HEK293 (cell line): Measurements from ENCODE around the gene TMED6.

Experiments used
- CTCF ChIA-PET: fragments of 350-600 bp; formaldehyde crosslinking; extraction: SDS; loops from one replicate; lab custom pipeline; 2021; ENCODE audit warnings: antibody characterized with exemption; lab: Yijun Ruan, JAX
- POLR2A ChIA-PET: fragments of 300-600 bp; formaldehyde crosslinking; extraction: SDS; loops from one replicate; lab custom pipeline; 2020; ENCODE audit warnings: antibody characterized with exemption, inconsistent platforms; lab: Yijun Ruan, JAX
- H3K27ac ChIP-seq: fragments of 200-500 bp; sonication (Bioruptor generic); 2 replicates; pipeline ENCODE4 v1.5.1; 2014; ENCODE audit warnings: low read depth, low read length, control low read depth, inconsistent platforms; ENCODE audit errors: extremely low read depth
- H3K36me3 ChIP-seq, 2 experiments: fragments of 200-500 bp in 1 of 2; sonication (Bioruptor generic) in 1 of 2; 1 replicate in 1 of 2; 2 replicates in 1 of 2; pipeline ENCODE4 v1.5.1; 2014 to 2017; ENCODE audit warnings: inconsistent platforms in 2 of 2, low read length in 2 of 2; ENCODE audit not compliant: control insufficient read depth in 2 of 2, insufficient read depth in 1 of 2
- H3K4me1 ChIP-seq: fragments of 200-500 bp; sonication (Bioruptor generic); 2 replicates; pipeline ENCODE4 v1.5.1; 2014; ENCODE audit warnings: mild to moderate bottlenecking, low read length, inconsistent platforms; ENCODE audit not compliant: control insufficient read depth, insufficient read depth
- H3K4me3 ChIP-seq: 2 replicates; pipeline ENCODE4 v1.5.1; 2011; ENCODE audit warnings: low read depth, mild to moderate bottlenecking, control low read depth, low read length, moderate library complexity
- H3K9me3 ChIP-seq: fragments of 200-500 bp; sonication (Bioruptor generic); 2 replicates; pipeline ENCODE4 v1.5.1; 2014; ENCODE audit warnings: low read depth, low read length, inconsistent platforms; ENCODE audit not compliant: control insufficient read depth, insufficient read depth
- BCL11B ChIP-seq: fragments of 450-650 bp; formaldehyde crosslinking; IDR thresholded peaks from 2 replicates; pipeline ENCODE4 v1.5.1; 2016; ENCODE audit warnings: low read depth, missing biosample characterization, missing genetic modification characterization
- GLI2 ChIP-seq: fragments of 450-650 bp; formaldehyde crosslinking; IDR thresholded peaks from 2 replicates; pipeline ENCODE4; 2017; ENCODE audit warnings: missing biosample characterization, missing genetic modification characterization, low read depth, borderline replicate concordance
- OSR2 ChIP-seq: fragments of 450-650 bp; formaldehyde crosslinking; IDR thresholded peaks from 2 replicates; pipeline ENCODE4 v1.5.1; 2016; ENCODE audit warnings: missing biosample characterization, missing genetic modification characterization
- PRDM1 ChIP-seq: fragments of 450-650 bp; formaldehyde crosslinking; IDR thresholded peaks from 2 replicates; pipeline ENCODE4; 2016; ENCODE audit warnings: missing biosample characterization, missing genetic modification characterization
- SCRT1 ChIP-seq: fragments of 450-650 bp; formaldehyde crosslinking; IDR thresholded peaks from 2 replicates; pipeline ENCODE4 v1.5.1; 2016; ENCODE audit warnings: missing biosample characterization, missing genetic modification characterization, borderline replicate concordance
- SCRT2 ChIP-seq: fragments of 450-650 bp; formaldehyde crosslinking; IDR thresholded peaks from 2 replicates; pipeline ENCODE4 v1.5.1; 2016; ENCODE audit warnings: missing biosample characterization, missing genetic modification characterization
- SP3 ChIP-seq: fragments of 450-650 bp; formaldehyde crosslinking; IDR thresholded peaks from 2 replicates; pipeline ENCODE4 v1.5.1; 2016; ENCODE audit warnings: missing biosample characterization, missing genetic modification characterization
- TCF7L2 ChIP-seq: IDR thresholded peaks from 2 replicates; pipeline ENCODE4 v1.6.1; 2011; ENCODE audit warnings: low read depth, mild to moderate bottlenecking, inconsistent platforms, low read length, moderate library complexity, borderline replicate concordance
- WT1 ChIP-seq: fragments of 450-650 bp; formaldehyde crosslinking; IDR thresholded peaks from 2 replicates; pipeline ENCODE4 v1.5.1; 2016; ENCODE audit warnings: missing biosample characterization, missing genetic modification characterization
- ZBTB1 ChIP-seq: fragments of 450-650 bp; formaldehyde crosslinking; IDR thresholded peaks from 2 replicates; pipeline ENCODE4 v1.5.1; 2016; ENCODE audit warnings: missing biosample characterization, missing genetic modification characterization
- ZNF155 ChIP-seq: fragments of 450-650 bp; formaldehyde crosslinking; IDR thresholded peaks from 2 replicates; pipeline ENCODE4 v1.5.1; 2016; ENCODE audit warnings: missing biosample characterization, missing genetic modification characterization
- ZNF214 ChIP-seq: fragments of 450-650 bp; formaldehyde crosslinking; IDR thresholded peaks from 2 replicates; pipeline ENCODE4 v1.5.1; 2017; ENCODE audit warnings: missing biosample characterization, mild to moderate bottlenecking, missing genetic modification characterization, borderline replicate concordance
- ZNF23 ChIP-seq: fragments of 450-650 bp; formaldehyde crosslinking; IDR thresholded peaks from 2 replicates; pipeline ENCODE4 v1.5.1; 2016; ENCODE audit warnings: missing biosample characterization, missing genetic modification characterization, borderline replicate concordance
- ZNF341 ChIP-seq: fragments of 450-650 bp; formaldehyde crosslinking; IDR thresholded peaks from 2 replicates; pipeline ENCODE4; 2016; ENCODE audit warnings: low read depth, missing biosample characterization, missing genetic modification characterization
- ZNF350 ChIP-seq: fragments of 450-650 bp; formaldehyde crosslinking; IDR thresholded peaks from 2 replicates; pipeline ENCODE4 v1.5.0; 2017; ENCODE audit warnings: missing biosample characterization, mild to moderate bottlenecking, missing genetic modification characterization
- ZNF37A ChIP-seq: fragments of 450-650 bp; IDR thresholded peaks from 2 replicates; pipeline ENCODE4 v1.5.1; 2018; ENCODE audit warnings: missing biosample characterization, missing genetic modification characterization
- ZNF394 ChIP-seq: fragments of 450-650 bp; formaldehyde crosslinking; IDR thresholded peaks from 2 replicates; pipeline ENCODE4 v1.5.1; 2016; ENCODE audit warnings: missing biosample characterization, missing genetic modification characterization, mild to moderate bottlenecking, moderate library complexity, borderline replicate concordance
- ZNF426 ChIP-seq: fragments of 450-650 bp; formaldehyde crosslinking; IDR thresholded peaks from 2 replicates; pipeline ENCODE4 v1.5.1; 2017; ENCODE audit warnings: missing biosample characterization, missing genetic modification characterization, mild to moderate bottlenecking, inconsistent platforms, moderate library complexity
- ZNF48 ChIP-seq: fragments of 450-650 bp; formaldehyde crosslinking; IDR thresholded peaks from 2 replicates; pipeline ENCODE4 v1.5.1; 2016; ENCODE audit warnings: missing biosample characterization, missing genetic modification characterization
- ZNF555 ChIP-seq: fragments of 450-650 bp; formaldehyde crosslinking; conservative IDR thresholded peaks from 2 replicates; pipeline ENCODE4 v1.5.1; 2017; ENCODE audit warnings: missing biosample characterization, mild to moderate bottlenecking, missing genetic modification characterization, inconsistent platforms
- ZNF558 ChIP-seq: fragments of 450-650 bp; formaldehyde crosslinking; IDR thresholded peaks from 2 replicates; pipeline ENCODE4 v1.5.1; 2016; ENCODE audit warnings: missing biosample characterization, missing genetic modification characterization
- ZNF777 ChIP-seq: fragments of 450-650 bp; formaldehyde crosslinking; IDR thresholded peaks from 2 replicates; pipeline ENCODE4 v1.5.1; 2017; ENCODE audit warnings: missing biosample characterization, missing genetic modification characterization, borderline replicate concordance
- TF ChIP-seq, protein P1 (sequence below): fragments of 450-650 bp; formaldehyde crosslinking; IDR thresholded peaks from 2 replicates; pipeline ENCODE4 v1.5.1; 2016; ENCODE audit warnings: missing biosample characterization, missing genetic modification characterization
- TF ChIP-seq, protein P2 (sequence below): fragments of 450-650 bp; formaldehyde crosslinking; IDR thresholded peaks from 2 replicates; pipeline ENCODE4 v1.5.1; 2016; ENCODE audit warnings: missing biosample characterization, missing genetic modification characterization, borderline replicate concordance
- TF ChIP-seq, protein P3 (sequence below): fragments of 450-650 bp; formaldehyde crosslinking; IDR thresholded peaks from 2 replicates; pipeline ENCODE4 v1.5.1; 2016; ENCODE audit warnings: missing biosample characterization, missing genetic modification characterization
- TF ChIP-seq, protein P4 (sequence below): fragments of 450-650 bp; formaldehyde crosslinking; IDR thresholded peaks from 2 replicates; pipeline ENCODE4 v1.5.1; 2017; ENCODE audit warnings: missing biosample characterization, missing genetic modification characterization

Gene TMED6

DNA sequence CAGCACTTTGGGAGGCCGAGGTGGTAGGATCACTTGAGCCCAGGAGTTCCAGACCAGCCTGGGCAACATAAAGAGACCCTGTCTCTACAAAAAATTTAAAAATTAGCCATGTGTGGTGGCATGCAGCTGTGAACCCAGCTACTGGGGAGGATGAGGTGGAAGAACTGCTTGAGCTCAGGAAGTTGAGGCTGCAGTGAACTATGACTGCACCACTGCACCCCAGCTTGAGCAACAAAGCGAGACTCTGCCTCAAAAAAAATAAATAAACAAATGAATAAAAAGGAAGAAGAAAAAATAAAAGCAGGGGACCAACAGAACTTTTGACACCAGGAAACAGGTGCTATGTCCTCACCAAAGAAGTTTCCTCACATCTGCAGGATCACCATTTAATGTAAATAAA, 20.0 kb upstream of the TMED6 start (continued):
- TF ChIP-seq, protein P1, sequence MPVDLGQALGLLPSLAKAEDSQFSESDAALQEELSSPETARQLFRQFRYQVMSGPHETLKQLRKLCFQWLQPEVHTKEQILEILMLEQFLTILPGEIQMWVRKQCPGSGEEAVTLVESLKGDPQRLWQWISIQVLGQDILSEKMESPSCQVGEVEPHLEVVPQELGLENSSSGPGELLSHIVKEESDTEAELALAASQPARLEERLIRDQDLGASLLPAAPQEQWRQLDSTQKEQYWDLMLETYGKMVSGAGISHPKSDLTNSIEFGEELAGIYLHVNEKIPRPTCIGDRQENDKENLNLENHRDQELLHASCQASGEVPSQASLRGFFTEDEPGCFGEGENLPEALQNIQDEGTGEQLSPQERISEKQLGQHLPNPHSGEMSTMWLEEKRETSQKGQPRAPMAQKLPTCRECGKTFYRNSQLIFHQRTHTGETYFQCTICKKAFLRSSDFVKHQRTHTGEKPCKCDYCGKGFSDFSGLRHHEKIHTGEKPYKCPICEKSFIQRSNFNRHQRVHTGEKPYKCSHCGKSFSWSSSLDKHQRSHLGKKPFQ = no peak
- TF ChIP-seq OSR2 (tag by site-specific recombination) = no peak

DNA sequence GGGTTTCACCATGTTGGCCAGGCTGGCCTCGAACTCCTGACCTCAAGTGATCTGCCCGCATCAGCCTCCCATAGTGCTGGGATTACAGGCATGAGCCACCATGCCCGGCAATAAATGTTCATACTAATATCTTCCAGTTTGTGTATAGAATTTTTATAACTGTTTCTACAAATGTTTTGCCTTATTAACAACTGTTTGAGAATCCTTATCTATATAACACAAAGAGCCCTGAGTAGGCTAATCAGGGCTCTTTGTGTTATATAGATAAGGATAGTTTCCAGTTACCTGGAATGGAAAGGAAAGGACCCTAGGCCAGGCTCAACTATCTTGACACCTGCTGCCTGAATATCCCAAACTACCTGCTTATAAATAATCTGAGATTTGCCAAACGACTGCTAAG, 17.3 kb upstream of the TMED6 start:
- Histone ChIP-seq H3K27ac (no peak overlapping the region), H3K4me1 (no peaks in the 10 kb centered on the region), H3K36me3 (peaks cover 33 to 93% of the 10 kb centered on the region in 2 experiments), H3K9me3 (no peaks in the 10 kb centered on the region), H3K4me3 (no peak overlapping the region)
- POLR2A ChIA-PET = no interaction called here
- TF ChIP-seq ZNF48 = no peak
- no peak for TF ChIP-seq ZNF155 (tag by site-specific recombination)
- TF ChIP-seq TCF7L2 = no peak
- TF ChIP-seq ZNF555 (tag by site-specific recombination) = no peak
- TF ChIP-seq ZNF394 (tag by site-specific recombination) = no peak
- no peak for TF ChIP-seq SCRT1
- no peak for TF ChIP-seq PRDM1 (tag by site-specific recombination)
- no peak for TF ChIP-seq ZNF23 (tag by site-specific recombination)
- no peak for TF ChIP-seq ZBTB1 (tag by site-specific recombination)
- TF ChIP-seq GLI2 (tag by site-specific recombination) = no peak
- TF ChIP-seq, protein P2, sequence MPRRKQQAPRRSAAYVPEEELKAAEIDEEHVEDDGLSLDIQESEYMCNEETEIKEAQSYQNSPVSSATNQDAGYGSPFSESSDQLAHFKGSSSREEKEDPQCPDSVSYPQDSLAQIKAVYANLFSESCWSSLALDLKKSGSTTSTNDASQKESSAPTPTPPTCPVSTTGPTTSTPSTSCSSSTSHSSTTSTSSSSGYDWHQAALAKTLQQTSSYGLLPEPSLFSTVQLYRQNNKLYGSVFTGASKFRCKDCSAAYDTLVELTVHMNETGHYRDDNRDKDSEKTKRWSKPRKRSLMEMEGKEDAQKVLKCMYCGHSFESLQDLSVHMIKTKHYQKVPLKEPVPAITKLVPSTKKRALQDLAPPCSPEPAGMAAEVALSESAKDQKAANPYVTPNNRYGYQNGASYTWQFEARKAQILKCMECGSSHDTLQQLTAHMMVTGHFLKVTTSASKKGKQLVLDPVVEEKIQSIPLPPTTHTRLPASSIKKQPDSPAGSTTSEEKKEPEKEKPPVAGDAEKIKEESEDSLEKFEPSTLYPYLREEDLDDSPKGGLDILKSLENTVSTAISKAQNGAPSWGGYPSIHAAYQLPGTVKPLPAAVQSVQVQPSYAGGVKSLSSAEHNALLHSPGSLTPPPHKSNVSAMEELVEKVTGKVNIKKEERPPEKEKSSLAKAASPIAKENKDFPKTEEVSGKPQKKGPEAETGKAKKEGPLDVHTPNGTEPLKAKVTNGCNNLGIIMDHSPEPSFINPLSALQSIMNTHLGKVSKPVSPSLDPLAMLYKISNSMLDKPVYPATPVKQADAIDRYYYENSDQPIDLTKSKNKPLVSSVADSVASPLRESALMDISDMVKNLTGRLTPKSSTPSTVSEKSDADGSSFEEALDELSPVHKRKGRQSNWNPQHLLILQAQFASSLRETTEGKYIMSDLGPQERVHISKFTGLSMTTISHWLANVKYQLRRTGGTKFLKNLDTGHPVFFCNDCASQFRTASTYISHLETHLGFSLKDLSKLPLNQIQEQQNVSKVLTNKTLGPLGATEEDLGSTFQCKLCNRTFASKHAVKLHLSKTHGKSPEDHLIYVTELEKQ = no peak
- TF ChIP-seq, protein P3, sequence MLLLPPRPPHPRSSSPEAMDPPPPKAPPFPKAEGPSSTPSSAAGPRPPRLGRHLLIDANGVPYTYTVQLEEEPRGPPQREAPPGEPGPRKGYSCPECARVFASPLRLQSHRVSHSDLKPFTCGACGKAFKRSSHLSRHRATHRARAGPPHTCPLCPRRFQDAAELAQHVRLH (tag by site-specific recombination) = no peak
- CTCF ChIA-PET = no interaction called here

DNA sequence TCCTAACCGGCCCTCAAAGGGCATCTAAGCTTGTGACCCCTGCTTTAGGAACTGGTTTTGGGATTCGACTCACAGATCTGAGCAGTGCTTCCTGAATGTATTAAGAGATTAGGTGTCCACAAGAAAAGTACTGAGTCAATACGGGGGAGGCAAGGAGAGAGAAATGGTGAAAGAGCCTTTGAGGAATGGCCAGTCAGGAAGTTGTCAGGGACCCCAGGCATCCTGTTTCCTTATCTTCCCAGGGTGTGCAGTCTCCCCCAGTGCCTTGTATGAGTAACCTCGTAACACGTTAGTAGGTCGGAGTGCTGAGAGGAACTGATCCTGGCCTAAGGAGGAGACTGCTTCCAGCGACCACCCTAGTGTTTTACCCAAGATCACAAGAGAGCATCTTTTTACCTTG, 16.4 kb upstream of the TMED6 start:
- H3K27ac ChIP-seq = no peak overlapping the region
- H3K9me3 ChIP-seq = no peaks in the 10 kb centered on the region
- H3K4me1 ChIP-seq = no peaks in the 10 kb centered on the region
- no peak overlapping the region for H3K4me3 ChIP-seq
- peaks cover 33 to 95% of the 10 kb centered on the region in 2 experiments for H3K36me3 ChIP-seq
- POLR2A ChIA-PET = no interaction called here
- CTCF ChIA-PET = no interaction called here
- TF ChIP-seq ZNF214 (tag by site-specific recombination) (no peak), BCL11B (tag by site-specific recombination) (no peak), WT1 (no peak), ZNF777 (tag by site-specific recombination) (no peak), ZNF350 (tag by site-specific recombination) (no peak), ZNF426 (tag by site-specific recombination) (no peak), ZNF37A (tag by site-specific recombination) (no peak), ZNF558 (tag by site-specific recombination) (no peak), SP3 (no peak), ZNF341 (no peak), SCRT2 (tag by site-specific recombination) (no peak)
- TF ChIP-seq, protein P4, sequence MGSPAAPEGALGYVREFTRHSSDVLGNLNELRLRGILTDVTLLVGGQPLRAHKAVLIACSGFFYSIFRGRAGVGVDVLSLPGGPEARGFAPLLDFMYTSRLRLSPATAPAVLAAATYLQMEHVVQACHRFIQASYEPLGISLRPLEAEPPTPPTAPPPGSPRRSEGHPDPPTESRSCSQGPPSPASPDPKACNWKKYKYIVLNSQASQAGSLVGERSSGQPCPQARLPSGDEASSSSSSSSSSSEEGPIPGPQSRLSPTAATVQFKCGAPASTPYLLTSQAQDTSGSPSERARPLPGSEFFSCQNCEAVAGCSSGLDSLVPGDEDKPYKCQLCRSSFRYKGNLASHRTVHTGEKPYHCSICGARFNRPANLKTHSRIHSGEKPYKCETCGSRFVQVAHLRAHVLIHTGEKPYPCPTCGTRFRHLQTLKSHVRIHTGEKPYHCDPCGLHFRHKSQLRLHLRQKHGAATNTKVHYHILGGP (tag by site-specific recombination) = no peak
